K562 (cell line): Measurements from ENCODE around the gene OCIAD2. TPM values are rescaled to one million over a fixed set of nuclear protein-coding genes. Genes with fewer than 3 reads are reported as not detected.
A peak's percentile ranks its signal among the peaks of the same experiment; 100 is the strongest.
"Not testable (repeated sequence)": the region's sequence is repeated elsewhere in the genome, so short reads cannot be mapped to it uniquely, and the experiment has no call there.

Source experiments
- ATAC-seq: fragments of 200-7000 bp; cut with Tn5 transposase; 3 replicates; pipeline ENCODE4 v1.9.1; 2020; ENCODE audit warnings: moderate library complexity
- BruUV-seq: library from RNA; stranded (reverse); fragments of 400-500 nt; replicated peaks from 2 replicates; lab custom pipeline; 2021; lab: Mats Ljungman, UMichigan
- CTCF ChIA-PET: fragments of 300-600 bp; formaldehyde crosslinking; extraction: SDS; loops from one replicate; lab custom pipeline; 2021; ENCODE audit warnings: low intra/inter-chr PET ratio; lab: Yijun Ruan, JAX
- POLR2A ChIA-PET: fragments of 300-600, 350-650 bp; sonication (Branson Sonifier 250); formaldehyde crosslinking; extraction: SDS; loops from one replicate; lab custom pipeline; 2021; ENCODE audit warnings: antibody characterized with exemption, inconsistent platforms; lab: Yijun Ruan, JAX
- DNase-seq, 4 experiments: peaks; one replicate each; pipeline versions ENCODE4 v3.0.0 to v3.0.0-alpha.2; 2011 to 2018; ENCODE audit warnings: low spot score in 3 of 4, mixed read lengths in 3 of 4; ENCODE audit errors: extremely low read depth in 1 of 4
- FAIRE-seq: peaks from 2 replicates; lab custom pipeline; 2011; peaks lifted over from hg19 to GRCh38; lab: Jason Lieb, UNC
- H2AFZ ChIP-seq: 2 replicates; pipeline ENCODE4 v1.6.0; 2011; ENCODE audit warnings: low read depth, low read length, control low read depth, inconsistent platforms
- H3K27ac ChIP-seq: fragments of 200-600 bp; 3 replicates; pipeline ENCODE4 v1.8.0; 2011; ENCODE audit warnings: low read depth, mild to moderate bottlenecking, control low read depth, inconsistent platforms, low read length, moderate library complexity, mixed read lengths; ENCODE audit errors: extremely low read depth
- H3K27me3 ChIP-seq, 2 experiments: fragments of 300-600 bp in 1 of 2; 2 replicates in 1 of 2; 3 replicates in 1 of 2; pipeline versions ENCODE4 v1.6.0 to v1.8.0; 2011; ENCODE audit warnings: inconsistent platforms in 2 of 2, low read length in 2 of 2, mild to moderate bottlenecking in 1 of 2, mixed read lengths in 1 of 2, moderate library complexity in 1 of 2; ENCODE audit not compliant: control insufficient read depth in 2 of 2, insufficient read depth in 2 of 2
- H3K36me3 ChIP-seq: fragments of 300-600 bp; 3 replicates; pipeline ENCODE4 v1.8.0; 2011; ENCODE audit warnings: mild to moderate bottlenecking, low read length, inconsistent platforms; ENCODE audit not compliant: control insufficient read depth, insufficient read depth
- H3K4me1 ChIP-seq, 2 experiments: fragments of 200-600 bp in 1 of 2; replicated peaks in 1 of 2; 2 replicates in 1 of 2; 3 replicates in 1 of 2; pipeline versions ENCODE4 v1.5.1 to v1.8.0; 2011; ENCODE audit warnings: inconsistent platforms in 2 of 2, low read length in 2 of 2, mild to moderate bottlenecking in 1 of 2, mixed read lengths in 1 of 2, moderate library complexity in 1 of 2; ENCODE audit not compliant: control insufficient read depth in 2 of 2, insufficient read depth in 2 of 2
- H3K4me2 ChIP-seq: 2 replicates; pipeline ENCODE4 v1.6.1; 2011; ENCODE audit warnings: low read length, control low read depth, inconsistent platforms, mixed read lengths; ENCODE audit not compliant: insufficient read depth
- H3K4me3 ChIP-seq: fragments of 200-600 bp; sonication (generic), shearing (Covaris generic); 2 replicates; pipeline ENCODE4 v1.5.1; 2016; ENCODE audit warnings: control low read depth, inconsistent platforms
- H3K79me2 ChIP-seq: fragments of 200-600 bp; 3 replicates; pipeline ENCODE4 v1.8.0; 2011; ENCODE audit warnings: low read length, inconsistent platforms; ENCODE audit not compliant: control insufficient read depth, insufficient read depth
- H3K9ac ChIP-seq, 2 experiments: 2 replicates each; pipeline versions ENCODE4 v1.6.0 to v1.6.1; 2011; ENCODE audit warnings: low read depth in 2 of 2, low read length in 2 of 2, control low read depth in 1 of 2, inconsistent platforms in 1 of 2, mild to moderate bottlenecking in 1 of 2, mixed read lengths in 1 of 2; ENCODE audit not compliant: insufficient read depth in 1 of 2
- H3K9me1 ChIP-seq: one replicate; pipeline ENCODE4 v1.6.0; 2011; ENCODE audit warnings: inconsistent platforms, mild to moderate bottlenecking, low read length, moderate library complexity; ENCODE audit not compliant: control insufficient read depth, insufficient read depth
- H3K9me3 ChIP-seq: replicated peaks from 2 replicates; pipeline ENCODE4 v1.5.1; 2011; ENCODE audit warnings: low read depth, low read length, inconsistent platforms; ENCODE audit not compliant: control insufficient read depth, insufficient read depth
- H4K20me1 ChIP-seq: replicated peaks from 2 replicates; pipeline ENCODE4 v1.6.1; 2011; ENCODE audit warnings: low read length, inconsistent platforms, mixed read lengths; ENCODE audit not compliant: control insufficient read depth, insufficient read depth
- ZNF146 ChIP-seq: IDR thresholded peaks from one replicate; pipeline ENCODE4 v1.6.1; 2018; ENCODE audit warnings: missing compliant biosample characterization; ENCODE audit not compliant: unreplicated experiment
- WGBS: fragments of 100-300 bp; shearing (Covaris generic); methylation state at CpG from one replicate; pipeline ENCODE4 v1.1.6; 2016; ENCODE audit warnings: low coverage, mixed read lengths; ENCODE audit not compliant: insufficient coverage; ENCODE audit errors: missing lambda C conversion rate; 5-methylcytosine and 5-hydroxymethylcytosine counted together
- in situ Hi-C: fragments of 300-500 bp; cut with MboI; formaldehyde crosslinking; loops from 4 replicates; pipeline ENCODE4 v1.15.0; 2018; ENCODE audit warnings: inconsistent platforms, mixed read lengths
- intact Hi-C: fragments of 100-400 bp; cut with micrococcal nuclease; formaldehyde crosslinking; loops from 2 replicates; pipeline ENCODE4 v1.14.2; 2022
- polyA plus RNA-seq, 8 experiments: library from polyadenylated mRNA; depleted of rRNA in 4 of 8; stranded (reverse) in 5 of 8; unstranded in 3 of 8; fragments of >200 nt; fragmentation: Nextera tagmentation in 2 of 8; fragmentation: Illumina TruSeq in 1 of 8; extraction: Ambion mirVana in 2 of 8; extraction: Trizol in 1 of 8; gene quantifications; 2 replicates each; pipeline versions ENCODE4 v1.2.1 to v1.2.3, GENCODE V29; 2011 to 2014; ENCODE audit warnings: inconsistent platforms in 1 of 8, missing spikeins in 1 of 8
- total RNA-seq, 7 experiments: library from RNA; depleted of rRNA in 6 of 7; stranded (reverse); fragments of >200 nt in 6 of 7; fragmentation: Illumina TruSeq in 2 of 7; extraction: Trizol in 2 of 7; gene quantifications; 2 replicates each; pipeline versions ENCODE4 v1.2.1 to v1.2.3, GENCODE V29; 2011 to 2021; ENCODE audit warnings: low replicate concordance in 1 of 7

Gene OCIAD2
- total and polyA plus RNA-seq, 9 of the 15 experiments (the other 6 are each of a cell fraction or from before 2014, with no cell fraction given): 0.11 to 0.98 TPM; not detected in 7

DNA sequence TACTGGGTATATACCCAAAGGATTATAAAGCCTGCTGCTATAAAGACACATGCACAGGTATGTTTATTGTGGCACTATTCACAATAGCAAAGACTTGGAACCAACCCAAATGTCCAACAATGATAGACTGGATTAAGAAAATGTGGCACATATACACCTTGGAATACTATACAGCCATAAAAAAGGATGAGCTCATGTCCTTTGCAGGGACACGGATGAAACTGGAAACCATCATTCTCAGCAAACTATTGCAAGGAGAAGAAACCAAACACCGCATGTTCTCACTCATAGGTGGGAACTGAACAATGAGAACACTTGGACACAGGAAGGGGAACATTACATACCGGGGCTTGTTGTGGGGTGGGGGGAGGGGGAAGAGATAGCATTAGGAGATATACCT, 16.8 kb downstream of the OCIAD2 start:
- POLR2A ChIA-PET, FAIRE-seq: not testable (repeated sequence)
- 0% methylated on average over 2 of the region's 3 CpGs for WGBS

DNA sequence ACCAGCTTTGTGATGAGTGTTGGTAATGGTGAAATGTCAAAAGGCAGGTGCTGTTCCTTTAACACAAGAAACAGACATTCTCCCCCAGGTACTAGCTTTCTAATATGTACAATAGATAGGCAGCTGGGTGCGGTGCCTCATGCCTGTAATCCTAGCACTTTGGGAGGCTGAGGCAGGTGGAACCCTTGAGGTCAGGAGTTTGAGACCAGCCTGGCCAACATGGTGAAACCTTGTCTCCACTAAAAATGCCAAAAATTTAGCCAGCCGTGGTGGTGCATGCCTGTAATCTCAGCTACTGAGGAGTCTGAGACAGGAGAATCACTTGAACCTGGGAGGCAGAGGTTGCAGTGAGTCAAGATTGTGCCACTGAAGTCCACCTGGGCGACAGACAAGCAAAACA, 24.9 kb downstream of the OCIAD2 start:
- H3K27ac ChIP-seq, H3K36me3 ChIP-seq, H3K9me3 ChIP-seq, FAIRE-seq, BruUV-seq, H3K9ac ChIP-seq, H2AFZ ChIP-seq, H3K9me1 ChIP-seq, DNase-seq, H4K20me1 ChIP-seq, H3K79me2 ChIP-seq, H3K4me3 ChIP-seq, ATAC-seq, H3K4me2 ChIP-seq, CTCF ChIA-PET, H3K4me1 ChIP-seq, intact Hi-C loops, POLR2A ChIA-PET, in situ Hi-C loops: not testable (repeated sequence)
- peaks cover 0 to 11% of the 10 kb centered on the region in 2 experiments; a peak in 1 of 5 replicates for H3K27me3 ChIP-seq
- WGBS: 5% methylated on average over 3 of the region's 3 CpGs

More for the DNA sequence above, 16.8 kb downstream of the OCIAD2 start:
- DNase-seq, BruUV-seq, in situ Hi-C loops, H3K4me2 ChIP-seq, H3K4me3 ChIP-seq, H3K36me3 ChIP-seq, H3K4me1 ChIP-seq, H4K20me1 ChIP-seq, H3K27me3 ChIP-seq, H3K9me1 ChIP-seq, H3K9ac ChIP-seq, ATAC-seq, H3K9me3 ChIP-seq, intact Hi-C loops, H3K79me2 ChIP-seq, H3K27ac ChIP-seq, H2AFZ ChIP-seq: not testable (repeated sequence)
- peak; percentile 84 for TF ChIP-seq ZNF146 (CRISPR knock-in tag)
- CTCF ChIA-PET: interaction anchor here (0.6 kb wide), 1 partner anchor 224 kb away, joined by 4 read pairs; no protein-coding TSS in a partner anchor
